GM19238 (cell line): ENCODE results near the gene CCDC124.
"Not testable (repeated sequence)": the region's sequence is repeated elsewhere in the genome, so short reads cannot be mapped to it uniquely, and the experiment has no call there.

Source experiments
- DNase-seq: peaks from one replicate; pipeline ENCODE4 v3.0.0; 2011; ENCODE audit warnings: low spot score; ENCODE audit not compliant: insufficient read length

CCDC124 gene

DNA sequence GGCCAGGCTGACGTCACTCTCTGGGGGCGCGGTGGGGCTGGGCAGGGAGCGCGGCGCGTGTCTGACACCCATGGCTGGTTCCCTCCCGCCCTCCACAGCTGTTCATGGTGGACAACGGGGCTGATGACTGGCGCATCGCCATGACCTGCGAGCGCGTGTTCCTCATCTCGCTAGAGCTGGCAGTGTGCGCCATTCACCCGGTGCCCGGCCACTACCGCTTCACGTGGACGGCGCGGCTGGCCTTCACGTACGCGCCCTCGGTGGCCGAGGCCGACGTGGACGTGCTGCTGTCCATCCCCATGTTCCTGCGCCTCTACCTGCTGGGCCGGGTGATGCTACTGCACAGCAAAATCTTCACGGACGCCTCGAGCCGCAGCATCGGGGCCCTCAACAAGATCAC, 48.8 kb downstream of the CCDC124 start:
- DNase-seq: no peak

DNA sequence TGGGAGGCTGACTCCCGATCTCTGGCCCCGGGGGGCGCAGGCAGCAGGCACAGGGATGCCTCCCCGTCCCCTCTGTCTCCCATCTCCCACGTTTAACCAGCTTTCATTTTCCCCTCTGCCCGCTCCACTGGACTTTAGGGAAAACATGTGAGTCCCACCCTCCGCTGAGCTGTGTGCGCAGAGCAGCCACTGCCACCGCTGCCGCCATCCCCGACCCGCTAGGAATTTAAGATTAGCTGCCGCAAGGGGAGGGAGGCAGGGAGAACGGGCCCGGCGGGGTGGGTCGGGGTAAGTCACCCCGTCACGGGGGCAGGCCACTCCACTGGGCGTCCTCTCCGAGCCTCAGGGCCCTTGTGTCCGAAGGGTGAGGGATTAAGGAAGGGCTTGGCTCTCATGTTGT, 49.6 kb downstream of the CCDC124 start:
- DNase-seq: no peak

DNA sequence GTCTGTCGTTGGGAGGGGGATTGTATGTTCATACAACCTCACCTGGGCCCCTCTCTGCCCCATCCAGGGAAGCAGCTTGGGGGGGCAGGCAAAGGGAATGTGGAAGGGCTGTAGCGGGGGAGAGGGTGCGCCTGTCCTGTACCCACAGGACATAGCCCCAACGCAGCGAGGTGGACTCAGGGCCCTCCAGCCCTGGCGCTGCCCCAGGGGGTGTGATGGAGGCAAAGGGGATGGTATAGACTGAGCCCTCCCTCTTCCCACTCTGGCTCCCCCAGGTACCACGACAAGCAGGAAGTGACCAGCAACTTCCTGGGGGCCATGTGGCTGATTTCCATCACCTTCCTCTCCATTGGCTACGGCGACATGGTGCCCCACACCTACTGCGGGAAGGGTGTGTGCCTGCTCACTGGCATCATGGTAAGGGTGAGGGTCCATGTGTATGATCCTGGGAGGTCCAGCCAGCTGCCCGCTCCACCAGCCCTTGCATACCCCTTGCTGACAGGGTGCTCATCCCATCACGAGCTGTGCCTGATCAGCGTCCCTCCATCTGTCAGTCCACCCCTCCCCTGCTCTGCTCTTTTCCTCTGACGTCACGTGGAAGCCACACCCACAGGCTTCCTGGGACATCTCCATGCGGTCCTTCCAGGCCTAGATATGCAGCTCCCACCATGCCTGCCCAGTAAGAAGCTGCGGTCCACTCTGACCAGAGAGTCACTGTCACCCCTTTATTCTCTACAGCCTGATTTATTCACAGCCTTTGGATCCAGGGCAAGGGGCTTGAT, 52.4 kb downstream of the CCDC124 start:
- DNase-seq: no peak

DNA sequence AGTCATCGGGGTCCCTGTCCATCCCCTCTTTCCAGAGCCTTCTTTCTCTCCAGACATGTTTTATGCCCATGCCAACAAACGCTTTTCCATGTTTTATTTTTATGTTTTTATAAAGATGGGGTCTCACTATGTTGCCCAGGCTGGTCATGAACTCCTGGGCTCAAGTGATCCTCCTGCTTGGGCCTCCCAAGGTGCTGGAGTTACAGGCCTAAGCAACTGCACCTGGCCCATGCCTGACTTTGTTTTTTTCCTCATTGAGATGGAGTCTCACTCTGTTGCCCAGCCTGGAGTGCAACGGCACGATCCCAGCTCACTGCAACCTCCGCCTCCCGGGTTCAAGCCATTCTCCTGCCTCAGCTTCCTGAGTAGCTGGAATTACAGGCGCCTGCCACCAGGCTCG, 53.8 kb downstream of the CCDC124 start:
- DNase-seq: not testable (repeated sequence)

DNA sequence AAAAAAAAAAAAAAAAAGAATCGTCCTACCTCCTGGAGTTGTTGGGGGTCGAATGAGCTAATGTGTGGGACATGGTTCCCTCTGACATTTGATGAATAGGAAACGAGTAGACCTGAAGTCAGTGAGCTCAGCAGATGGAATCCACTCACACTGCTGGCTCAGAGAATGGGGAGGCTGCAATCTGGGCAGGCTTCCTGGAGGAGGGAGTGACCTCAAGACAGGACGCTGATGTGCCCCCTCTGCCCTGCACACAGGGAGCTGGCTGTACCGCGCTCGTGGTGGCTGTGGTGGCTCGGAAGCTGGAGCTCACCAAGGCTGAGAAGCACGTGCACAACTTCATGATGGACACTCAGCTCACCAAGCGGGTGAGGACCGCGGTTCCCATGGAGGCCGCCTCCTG, 55.3 kb downstream of the CCDC124 start:
- no peak for DNase-seq

DNA sequence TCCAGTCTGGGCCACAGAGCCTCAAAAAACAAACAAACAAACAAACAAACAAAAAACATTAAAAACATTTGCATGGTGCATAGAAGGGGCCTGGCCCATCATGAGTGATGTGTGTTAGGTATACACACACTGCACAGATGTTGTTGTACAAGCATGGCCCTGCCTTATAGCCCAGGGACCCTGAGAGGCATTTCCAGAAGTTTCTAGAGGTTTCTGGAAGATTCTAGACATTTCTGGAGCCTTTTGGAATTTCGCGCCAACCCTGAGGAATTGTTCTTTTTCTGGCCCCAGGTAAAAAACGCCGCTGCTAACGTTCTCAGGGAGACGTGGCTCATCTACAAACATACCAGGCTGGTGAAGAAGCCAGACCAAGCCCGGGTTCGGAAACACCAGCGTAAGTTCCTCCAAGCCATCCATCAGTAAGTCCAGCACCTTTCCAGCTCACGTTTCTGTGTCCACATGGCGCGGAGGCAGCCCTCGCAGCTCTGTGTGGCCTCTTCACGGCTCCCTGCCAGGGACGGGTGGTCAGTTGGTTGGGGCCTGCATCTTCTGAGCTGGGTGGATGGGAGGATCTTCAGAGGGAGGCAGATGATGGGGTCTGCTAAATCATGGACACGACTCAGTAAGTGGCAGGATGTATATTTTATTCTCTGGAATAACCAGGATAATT, 56.7 kb downstream of the CCDC124 start:
- no peak for DNase-seq

DNA sequence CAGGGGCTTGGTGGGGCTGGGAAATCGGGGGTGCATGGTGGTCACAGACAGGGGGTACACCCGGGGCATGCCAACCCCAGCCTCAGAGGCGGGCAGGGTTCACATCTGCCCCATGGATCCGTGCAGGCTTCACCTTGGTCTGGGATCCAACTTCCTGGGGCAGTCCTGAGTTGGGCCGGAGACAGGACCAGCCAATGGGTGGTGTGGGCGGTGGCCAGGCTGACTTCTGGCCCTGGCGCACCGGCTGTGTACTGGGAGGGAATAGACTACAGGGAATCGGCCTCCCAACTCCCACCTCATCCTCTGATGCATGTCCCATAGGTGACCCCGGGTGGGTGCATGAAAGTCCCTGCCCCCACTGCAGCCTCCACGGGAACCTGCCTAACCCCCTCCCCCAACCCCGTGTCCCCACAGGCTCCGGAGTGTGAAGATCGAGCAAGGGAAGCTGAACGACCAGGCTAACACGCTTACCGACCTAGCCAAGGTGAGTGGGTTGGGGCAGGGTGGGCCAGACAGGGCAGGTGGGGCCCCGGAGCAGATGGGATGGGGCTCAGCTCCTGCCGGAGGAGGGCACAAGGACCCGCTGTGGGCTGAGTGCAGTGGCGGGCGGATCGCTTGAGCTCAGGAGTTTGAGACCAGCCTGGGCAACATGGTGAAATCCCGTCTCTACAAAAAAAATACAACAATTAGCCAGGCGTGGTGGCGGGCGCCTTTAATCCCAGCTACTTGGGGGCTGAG, 60.4 kb downstream of the CCDC124 start:
- DNase-seq: no peak
